AG09309 (cell line): Measurements from ENCODE around the gene GOLPH3L.

Source experiments
- DNase-seq: peaks from one replicate; pipeline ENCODE4 v3.0.0-alpha.2; 2010; ENCODE audit warnings: low read depth
- H3K4me3 ChIP-seq: 2 replicates; pipeline ENCODE4 v1.5.1; 2011; ENCODE audit warnings: mild to moderate bottlenecking, low read depth, low read length, moderate library complexity; ENCODE audit not compliant: control insufficient read depth
- TF ChIP-seq, protein P1 (sequence below): IDR thresholded peaks from 2 replicates; pipeline ENCODE4 v1.5.1; 2011; ENCODE audit warnings: mild to moderate bottlenecking, low read depth, low read length, inconsistent platforms; ENCODE audit not compliant: insufficient read depth, control insufficient read depth; ENCODE audit errors: missing control alignments

Gene GOLPH3L

DNA sequence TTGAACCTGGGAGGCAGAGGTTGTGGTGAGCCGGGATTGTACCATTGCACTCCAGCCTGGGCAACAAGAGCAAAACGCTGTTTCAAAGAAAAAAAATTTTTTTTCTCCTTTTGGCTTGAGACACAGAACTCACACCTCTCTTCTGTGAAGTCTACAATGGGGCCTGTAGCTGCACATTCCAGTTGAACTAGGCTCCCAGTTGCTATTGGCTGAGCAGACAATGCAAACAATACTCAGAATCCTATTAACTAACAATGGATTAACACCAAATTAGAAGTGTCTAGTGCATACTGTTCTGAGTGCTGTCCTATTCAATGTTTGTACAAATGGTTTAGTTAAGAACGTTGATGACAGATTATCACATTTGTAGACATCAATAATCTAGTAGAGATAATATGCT is 100.0 kb downstream of the GOLPH3L start:
- TF ChIP-seq, protein P1, sequence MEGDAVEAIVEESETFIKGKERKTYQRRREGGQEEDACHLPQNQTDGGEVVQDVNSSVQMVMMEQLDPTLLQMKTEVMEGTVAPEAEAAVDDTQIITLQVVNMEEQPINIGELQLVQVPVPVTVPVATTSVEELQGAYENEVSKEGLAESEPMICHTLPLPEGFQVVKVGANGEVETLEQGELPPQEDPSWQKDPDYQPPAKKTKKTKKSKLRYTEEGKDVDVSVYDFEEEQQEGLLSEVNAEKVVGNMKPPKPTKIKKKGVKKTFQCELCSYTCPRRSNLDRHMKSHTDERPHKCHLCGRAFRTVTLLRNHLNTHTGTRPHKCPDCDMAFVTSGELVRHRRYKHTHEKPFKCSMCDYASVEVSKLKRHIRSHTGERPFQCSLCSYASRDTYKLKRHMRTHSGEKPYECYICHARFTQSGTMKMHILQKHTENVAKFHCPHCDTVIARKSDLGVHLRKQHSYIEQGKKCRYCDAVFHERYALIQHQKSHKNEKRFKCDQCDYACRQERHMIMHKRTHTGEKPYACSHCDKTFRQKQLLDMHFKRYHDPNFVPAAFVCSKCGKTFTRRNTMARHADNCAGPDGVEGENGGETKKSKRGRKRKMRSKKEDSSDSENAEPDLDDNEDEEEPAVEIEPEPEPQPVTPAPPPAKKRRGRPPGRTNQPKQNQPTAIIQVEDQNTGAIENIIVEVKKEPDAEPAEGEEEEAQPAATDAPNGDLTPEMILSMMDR = no peak
- DNase-seq = no peak
- H3K4me3 ChIP-seq = no peak overlapping the region
